C4-2B (cell line): Measurements from ENCODE around the gene PTPRT.

Experiments used
- ZFX ChIP-seq: fragments of 450-650 bp; IDR thresholded peaks from 2 replicates; pipeline ENCODE4 v1.6.1; 2017
- TF ChIP-seq, protein P1 (sequence below): fragments of 450-650 bp; conservative IDR thresholded peaks from 2 replicates; pipeline ENCODE4 v1.5.1; 2017; ENCODE audit warnings: mild to moderate bottlenecking

GRCh38 chr20:42309050-42309449 is 880.7 kb downstream of the PTPRT start:
- TF ChIP-seq, protein P1, sequence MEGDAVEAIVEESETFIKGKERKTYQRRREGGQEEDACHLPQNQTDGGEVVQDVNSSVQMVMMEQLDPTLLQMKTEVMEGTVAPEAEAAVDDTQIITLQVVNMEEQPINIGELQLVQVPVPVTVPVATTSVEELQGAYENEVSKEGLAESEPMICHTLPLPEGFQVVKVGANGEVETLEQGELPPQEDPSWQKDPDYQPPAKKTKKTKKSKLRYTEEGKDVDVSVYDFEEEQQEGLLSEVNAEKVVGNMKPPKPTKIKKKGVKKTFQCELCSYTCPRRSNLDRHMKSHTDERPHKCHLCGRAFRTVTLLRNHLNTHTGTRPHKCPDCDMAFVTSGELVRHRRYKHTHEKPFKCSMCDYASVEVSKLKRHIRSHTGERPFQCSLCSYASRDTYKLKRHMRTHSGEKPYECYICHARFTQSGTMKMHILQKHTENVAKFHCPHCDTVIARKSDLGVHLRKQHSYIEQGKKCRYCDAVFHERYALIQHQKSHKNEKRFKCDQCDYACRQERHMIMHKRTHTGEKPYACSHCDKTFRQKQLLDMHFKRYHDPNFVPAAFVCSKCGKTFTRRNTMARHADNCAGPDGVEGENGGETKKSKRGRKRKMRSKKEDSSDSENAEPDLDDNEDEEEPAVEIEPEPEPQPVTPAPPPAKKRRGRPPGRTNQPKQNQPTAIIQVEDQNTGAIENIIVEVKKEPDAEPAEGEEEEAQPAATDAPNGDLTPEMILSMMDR, result no peak
- no peak for TF ChIP-seq ZFX
